ENCODE measurements around the gene NF2.

NF2 gene

DNA sequence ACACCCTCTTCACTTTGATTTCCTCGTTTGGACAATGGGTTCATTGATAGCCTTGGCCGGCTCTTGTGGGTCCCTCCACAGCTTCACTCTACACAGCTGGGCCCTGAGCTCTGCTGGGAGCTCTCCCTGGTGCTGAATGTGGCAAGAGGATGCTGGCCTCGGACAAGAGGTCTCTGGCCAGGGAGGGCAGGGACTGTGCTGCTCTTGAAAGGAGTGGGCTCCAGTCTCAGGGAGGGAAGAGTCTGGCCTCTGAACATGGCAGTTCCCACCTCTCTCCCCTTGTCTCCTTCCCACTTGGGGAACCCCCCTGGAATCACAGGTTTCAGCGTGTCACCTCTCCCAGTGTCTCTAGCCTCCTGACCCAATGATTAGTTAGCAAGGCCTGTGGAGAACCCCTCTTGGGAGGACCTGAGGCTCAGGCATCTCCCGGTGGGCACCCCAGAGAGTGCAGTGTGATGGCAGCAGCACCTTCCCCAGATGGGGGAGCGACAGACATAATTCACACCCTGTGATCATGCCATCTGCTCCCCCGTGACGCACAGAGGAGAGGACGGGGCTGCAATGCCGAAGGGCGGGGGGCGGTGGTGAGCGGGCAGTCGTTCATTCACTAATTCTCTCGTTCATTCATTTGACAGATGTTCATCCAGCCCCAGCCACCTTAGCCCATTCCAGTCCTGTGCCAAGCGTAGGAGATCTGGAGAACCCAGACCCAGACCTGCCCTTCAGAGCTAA is 113.5 kb downstream of the NF2 start:
- peak; percentile 65 for ATAC-seq (ENCODE audit: low read depth)

DNA sequence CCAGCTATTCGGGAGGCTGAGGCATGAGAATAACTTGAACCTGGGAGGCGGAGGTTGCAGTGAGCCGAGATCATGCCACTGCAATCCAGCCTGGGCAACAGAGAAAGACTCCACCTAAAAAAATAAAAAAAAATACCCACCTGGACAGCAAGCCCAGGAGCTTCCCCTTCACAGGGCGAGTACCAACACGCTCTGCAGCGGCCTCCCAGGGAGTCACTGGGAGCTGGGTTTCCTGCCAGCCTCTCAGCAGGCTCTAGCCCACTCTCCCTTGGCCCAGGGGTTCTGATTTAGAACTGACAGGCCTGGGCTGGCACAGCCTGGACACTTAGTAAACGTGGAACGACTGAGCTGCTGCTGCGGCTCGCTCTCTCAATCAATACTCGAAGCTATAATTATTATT is 114.4 kb downstream of the NF2 start:
- no peaks in the 10 kb centered on the region for H3K4me1 ChIP-seq (ENCODE audit: insufficient read depth, poor library complexity, severe bottlenecking)
- ATAC-seq (ENCODE audit: low read depth) (peak; percentile 63), DNase-seq (ENCODE audit: low spot score) (no peak)
- no peak overlapping the region for H3K4me3 ChIP-seq (ENCODE audit: severe bottlenecking)
- H3K27ac ChIP-seq (ENCODE audit: poor library complexity, severe bottlenecking) = no peak overlapping the region
- H3K9me3 ChIP-seq (ENCODE audit: severe bottlenecking) = no peaks in the 10 kb centered on the region
- no peaks in the 10 kb centered on the region for H3K36me3 ChIP-seq (ENCODE audit: low read depth)
- H3K27me3 ChIP-seq (ENCODE audit: insufficient read depth, poor library complexity, severe bottlenecking) = peaks cover 17% of the 10 kb centered on the region
- TF ChIP-seq CTCF (IDR thresholded peaks at IDR 0.05; ENCODE audit: poor library complexity, severe bottlenecking) = no peak

More for the DNA sequence above, 113.5 kb downstream of the NF2 start:
- DNase-seq (ENCODE audit: low spot score) = no peak
- no peak overlapping the region for H3K4me3 ChIP-seq (ENCODE audit: severe bottlenecking)
- no peaks in the 10 kb centered on the region for H3K9me3 ChIP-seq (ENCODE audit: severe bottlenecking)
- peaks cover 17% of the 10 kb centered on the region for H3K27me3 ChIP-seq (ENCODE audit: insufficient read depth, poor library complexity, severe bottlenecking)
- H3K27ac ChIP-seq (ENCODE audit: poor library complexity, severe bottlenecking) = no peak overlapping the region
- no peak for TF ChIP-seq CTCF (IDR thresholded peaks at IDR 0.05; ENCODE audit: poor library complexity, severe bottlenecking)
- no peaks in the 10 kb centered on the region for H3K4me1 ChIP-seq (ENCODE audit: insufficient read depth, poor library complexity, severe bottlenecking)
- H3K36me3 ChIP-seq (ENCODE audit: low read depth) = no peaks in the 10 kb centered on the region

GRCh38 chr22:29718949-29719898 is 115.8 kb downstream of the NF2 start:
- Histone ChIP-seq H3K27me3 (ENCODE audit: insufficient read depth, poor library complexity, severe bottlenecking) (peaks cover 17% of the 10 kb centered on the region), H3K4me1 (ENCODE audit: insufficient read depth, poor library complexity, severe bottlenecking) (no peaks in the 10 kb centered on the region), H3K27ac (ENCODE audit: poor library complexity, severe bottlenecking) (no peak overlapping the region), H3K9me3 (ENCODE audit: severe bottlenecking) (no peaks in the 10 kb centered on the region), H3K36me3 (ENCODE audit: low read depth) (no peaks in the 10 kb centered on the region), H3K4me3 (ENCODE audit: severe bottlenecking) (no peak overlapping the region)
- TF ChIP-seq CTCF (IDR thresholded peaks at IDR 0.05; ENCODE audit: poor library complexity, severe bottlenecking) = no peak
- no peak for DNase-seq (ENCODE audit: low spot score)
- ATAC-seq (ENCODE audit: low read depth) = no peak

DNA sequence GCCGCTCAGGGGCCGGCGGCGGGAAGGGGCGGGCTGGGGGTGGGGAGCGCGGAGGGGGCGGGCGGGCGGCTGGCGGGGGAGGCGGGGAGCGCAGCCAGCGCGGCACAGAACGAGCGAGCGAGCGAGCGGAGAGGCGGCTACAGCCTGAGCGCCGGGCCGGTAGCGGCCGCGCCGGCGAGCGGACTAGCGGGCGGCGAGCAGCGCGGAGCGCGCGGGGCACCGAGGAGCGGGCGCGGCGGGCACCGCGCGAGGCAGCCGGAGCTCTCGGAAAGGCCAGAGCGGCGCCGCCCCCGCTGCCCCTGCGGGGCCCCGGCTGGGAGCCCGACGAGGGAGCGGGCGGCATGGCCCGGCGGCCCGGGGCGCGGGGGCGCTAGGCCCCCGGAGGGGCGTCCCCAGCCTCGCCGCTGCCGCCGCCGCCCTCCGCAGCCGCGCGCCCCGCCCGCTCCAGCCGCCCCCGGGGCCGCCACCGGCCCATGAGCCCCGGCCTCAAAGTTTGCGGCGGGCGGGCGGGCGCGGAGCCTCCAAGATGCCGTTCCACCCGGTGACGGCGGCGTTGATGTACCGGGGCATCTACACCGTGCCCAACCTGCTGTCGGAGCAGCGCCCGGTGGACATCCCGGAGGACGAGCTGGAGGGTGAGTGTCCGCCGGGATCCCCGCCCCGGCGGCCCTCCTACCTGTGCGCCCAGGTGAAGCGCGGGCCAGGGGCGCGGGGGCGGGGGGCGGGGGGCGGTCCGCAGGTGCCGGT is 116.6 kb downstream of the NF2 start, which contains the start of gene CABP7:
Gene CABP7, plus strand, starts transcription at position 105 of the 747 bp plus-strand sequence. Its CDS starts 422 bp downstream, at position 527.
- TF ChIP-seq CTCF (IDR thresholded peaks at IDR 0.05; ENCODE audit: poor library complexity, severe bottlenecking) = no peak
- H3K4me1 ChIP-seq (ENCODE audit: insufficient read depth, poor library complexity, severe bottlenecking) = no peaks in the 10 kb centered on the region
- no peak within 1 kb of the TSS for H3K27ac ChIP-seq (ENCODE audit: poor library complexity, severe bottlenecking)
- peak within 1 kb of the TSS; percentile 19 for H3K4me3 ChIP-seq (ENCODE audit: severe bottlenecking)
- peaks cover 17% of the 10 kb centered on the region for H3K27me3 ChIP-seq (ENCODE audit: insufficient read depth, poor library complexity, severe bottlenecking)
- peak; percentile 13; the same call in 1 of the 3 replicates for ATAC-seq (ENCODE audit: low read depth)
- DNase-seq (ENCODE audit: low spot score) = no peak
- no peaks in the 10 kb centered on the region for H3K36me3 ChIP-seq (ENCODE audit: low read depth)
- H3K9me3 ChIP-seq (ENCODE audit: severe bottlenecking) = no peaks in the 10 kb centered on the region
